H1 (cell line): ENCODE data around the gene CPA4. TPM values are rescaled to one million over a fixed set of nuclear protein-coding genes. Genes with fewer than 3 reads are reported as not detected.

Experiments used
- FOSL1 ChIP-seq: IDR thresholded peaks from 2 replicates; pipeline ENCODE4 v1.6.1; 2011; ENCODE audit warnings: mild to moderate bottlenecking, low read depth, low read length, moderate library complexity; ENCODE audit not compliant: insufficient read depth
- HDAC2 ChIP-seq, 2 experiments: fragments of 300-600 bp in 1 of 2; sonication (generic) in 1 of 2; IDR thresholded peaks; 2 replicates each; pipeline ENCODE4 v1.6.1; 2011 to 2012; ENCODE audit warnings: low read depth in 2 of 2, low read length in 2 of 2, mild to moderate bottlenecking in 2 of 2, moderate library complexity in 2 of 2, borderline replicate concordance in 1 of 2, inconsistent platforms in 1 of 2
- JUND ChIP-seq: IDR thresholded peaks from 2 replicates; pipeline ENCODE4 v1.6.1; 2011; ENCODE audit warnings: mild to moderate bottlenecking, improper control_type of control experiment, low read length
- polyA plus RNA-seq, 7 experiments: library from polyadenylated mRNA; depleted of rRNA in 3 of 7; stranded (reverse) in 5 of 7; unstranded in 2 of 7; fragments of >200 nt in 5 of 7; fragments of 200-250 nt in 2 of 7; gene quantifications; 1 replicate in 5 of 7; 2 replicates in 1 of 7; 4 replicates in 1 of 7; pipeline versions ENCODE4 v1.2.1 to v1.2.3, GENCODE V29; 2011 to 2013; ENCODE audit warnings: missing spikeins in 2 of 7, mixed read lengths in 2 of 7
- total RNA-seq: library from RNA; stranded (reverse); fragmentation: NEBNext Ultra II Directional; extraction: Animal tissue kit (Norgen Biotek cat#: 25700); gene quantifications from 2 replicates; pipeline ENCODE4 v1.2.1, GENCODE V29; 2021

CPA4 gene
- total and polyA plus RNA-seq, 2 of the 8 experiments (the other 6 are each of a cell fraction or from before 2014, with no cell fraction given) = 0.03 TPM; not detected in 1

DNA sequence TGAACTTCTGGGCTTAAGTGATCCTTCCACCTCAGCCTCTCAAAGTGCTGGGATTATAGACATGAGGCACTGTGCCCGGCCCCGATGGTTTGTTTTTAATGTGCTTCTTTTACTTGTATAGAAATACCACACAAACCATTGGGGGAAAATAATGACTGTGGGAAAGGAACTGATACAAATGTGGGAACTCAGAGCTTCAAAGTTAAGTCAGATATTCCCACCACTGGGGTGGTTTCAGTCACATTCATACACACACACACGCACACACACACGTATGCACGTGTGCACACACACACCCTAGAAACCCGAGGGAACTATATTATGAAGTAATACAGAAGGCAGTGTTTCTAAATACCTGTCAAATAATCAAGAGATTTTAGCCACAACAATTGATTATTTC lies 17.0 kb downstream of the CPA4 start (continued):
- no peak for TF ChIP-seq FOSL1
- TF ChIP-seq HDAC2 (IDR thresholded peaks at IDR 0.05; ENCODE audit: borderline replicate concordance in 1 of 2, low read depth in 2 of 2, low read length in 2 of 2) = no peak
- TF ChIP-seq JUND = no peak
